ENCODE data around the gene PPP2R5D.

PPP2R5D gene

DNA sequence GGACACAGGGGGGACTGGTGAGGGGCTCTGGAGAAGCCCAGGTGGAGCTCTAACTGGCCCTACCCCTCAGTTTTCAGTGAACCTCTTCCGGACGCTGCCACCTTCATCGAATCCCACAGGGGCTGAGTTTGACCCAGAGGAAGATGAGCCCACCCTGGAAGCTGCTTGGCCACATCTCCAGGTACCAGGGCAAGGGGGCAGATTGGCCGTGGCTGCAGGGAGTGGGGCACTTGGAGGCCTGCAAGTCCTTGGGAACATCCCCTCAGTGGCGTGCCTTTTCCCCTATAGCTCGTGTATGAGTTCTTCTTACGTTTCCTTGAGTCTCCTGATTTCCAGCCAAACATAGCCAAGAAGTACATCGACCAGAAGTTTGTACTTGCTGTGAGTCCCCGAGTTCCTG is 22.8 kb downstream of the PPP2R5D start:
- no peak for TF ChIP-seq CTCF (IDR thresholded peaks at IDR 0.05; ENCODE audit: low read depth, low read length, missing control alignments)
- H3K4me3 ChIP-seq (ENCODE audit: low read depth, low read length) = no peak overlapping the region
- in situ Hi-C loops (cut with HindIII; ENCODE audit: low sequenced_read_pairs) = no loop called here
- no peak for DNase-seq (ENCODE audit: low read depth)

DNA sequence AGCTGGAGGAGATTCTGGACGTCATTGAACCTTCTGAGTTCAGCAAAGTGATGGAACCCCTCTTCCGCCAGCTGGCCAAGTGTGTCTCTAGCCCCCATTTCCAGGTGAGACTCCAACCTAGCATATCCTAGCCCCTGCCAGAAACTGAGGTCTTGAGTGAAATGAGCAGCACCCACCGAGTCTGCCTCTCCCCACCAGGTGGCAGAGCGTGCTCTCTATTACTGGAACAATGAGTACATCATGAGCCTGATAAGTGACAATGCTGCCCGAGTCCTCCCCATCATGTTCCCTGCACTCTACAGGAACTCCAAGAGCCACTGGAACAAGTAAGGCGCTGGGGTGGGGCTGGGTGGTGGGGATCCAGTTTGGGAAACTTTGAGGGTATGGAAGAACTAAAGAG is 24.8 kb downstream of the PPP2R5D start:
- in situ Hi-C loops (cut with HindIII; ENCODE audit: low sequenced_read_pairs) = no loop called here
- peak; percentile 44 for TF ChIP-seq CTCF (IDR thresholded peaks at IDR 0.05; ENCODE audit: low read depth, low read length, missing control alignments)
- H3K4me3 ChIP-seq (ENCODE audit: low read depth, low read length) = no peak overlapping the region
- no peak for DNase-seq (ENCODE audit: low read depth)

- no peak overlapping the region for H3K4me3 ChIP-seq (ENCODE audit: low read depth, low read length)
- in situ Hi-C loops (cut with HindIII; ENCODE audit: low sequenced_read_pairs) = no loop called here
- TF ChIP-seq CTCF (IDR thresholded peaks at IDR 0.05; ENCODE audit: low read depth, low read length, missing control alignments) = no peak
- no peak for DNase-seq (ENCODE audit: low read depth)
Observed at GRCh38 chr6:43011207-43011606, 26.8 kb downstream of the PPP2R5D start.

GRCh38 chr6:43012364-43012763 is 28.0 kb downstream of the PPP2R5D start:
- in situ Hi-C loops (cut with HindIII; ENCODE audit: low sequenced_read_pairs) = no loop called here

DNA sequence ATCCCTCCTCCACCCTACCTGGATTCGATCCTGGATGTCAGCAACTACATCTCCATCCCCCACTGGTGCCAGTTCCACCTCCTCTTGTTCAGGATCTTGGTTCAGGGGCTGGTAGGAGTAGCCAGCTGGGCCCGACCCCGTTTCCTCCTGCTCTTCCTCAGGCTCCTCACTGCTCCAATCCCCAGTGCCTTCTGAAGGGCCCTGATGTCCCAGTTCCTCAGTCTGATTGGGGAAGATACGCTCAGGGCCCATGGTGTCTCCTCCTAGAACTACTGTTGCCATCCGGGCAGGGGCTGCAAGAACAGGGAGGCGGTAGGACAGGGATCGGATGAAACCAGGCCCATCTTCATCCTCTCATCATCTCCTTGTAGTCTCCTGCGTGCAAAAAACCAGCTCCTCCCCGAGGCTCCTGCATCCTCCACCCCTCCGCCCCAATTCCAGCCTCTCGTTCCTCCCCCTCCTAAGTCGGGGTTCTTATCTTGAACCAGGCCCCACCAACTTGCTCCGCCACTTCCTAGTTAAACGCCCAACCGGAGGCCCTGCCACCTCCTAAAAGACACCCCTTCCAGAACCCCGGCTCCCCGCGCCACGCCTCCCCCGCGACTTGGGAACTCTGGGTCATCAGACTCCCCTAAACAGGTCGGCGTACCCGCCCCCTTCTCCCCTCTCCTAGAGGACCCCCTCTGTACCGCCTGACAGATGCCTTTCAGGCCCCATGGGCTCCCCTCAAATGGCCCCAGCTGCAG is 28.9 kb downstream of the PPP2R5D start:
- no peak for TF ChIP-seq CTCF (IDR thresholded peaks at IDR 0.05; ENCODE audit: low read depth, low read length, missing control alignments)
- in situ Hi-C loops (cut with HindIII; ENCODE audit: low sequenced_read_pairs) = no loop called here
- DNase-seq (ENCODE audit: low read depth) = no peak

More at GRCh38 chr6:43012364-43012763, 28.0 kb downstream of the PPP2R5D start:
- no peak for TF ChIP-seq CTCF (IDR thresholded peaks at IDR 0.05; ENCODE audit: low read depth, low read length, missing control alignments)
- no peak overlapping the region for H3K4me3 ChIP-seq (ENCODE audit: low read depth, low read length)
- DNase-seq (ENCODE audit: low read depth) = no peak

DNA sequence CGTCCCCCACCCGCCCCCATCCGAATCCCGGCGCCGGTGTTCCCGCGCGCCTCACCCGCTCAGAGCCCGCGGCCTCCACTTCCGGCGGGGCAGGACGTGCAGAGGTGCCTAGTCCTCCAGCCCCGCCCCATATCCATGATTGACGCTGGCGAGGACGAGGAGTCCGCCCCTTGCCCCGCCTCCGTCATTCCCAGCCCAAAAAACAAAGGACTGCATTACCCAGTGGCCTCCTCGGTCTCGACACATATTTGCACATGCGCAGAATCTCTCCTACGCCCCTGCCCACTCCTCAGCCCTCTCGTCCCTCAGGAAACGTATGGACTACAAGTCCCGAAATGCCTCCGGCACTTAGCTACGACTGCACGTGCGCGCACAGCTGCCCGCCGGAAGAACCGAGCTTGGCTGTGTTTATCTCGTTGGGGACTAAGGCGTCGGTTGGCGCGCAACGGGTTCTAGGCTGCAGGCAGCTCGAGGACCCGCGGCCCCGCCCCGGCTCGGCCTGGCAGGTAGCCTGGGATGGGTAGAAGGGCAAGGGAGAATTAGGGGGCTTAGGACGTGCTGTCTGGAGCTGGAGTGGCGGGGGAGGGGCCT is 29.6 kb downstream of the PPP2R5D start, which contains the start of the genes KLHDC3 and MEA1:
KLHDC3 (plus strand) TSS at position 407 of the 591 bp plus-strand sequence. CDS start 2,944 bp downstream, outside the sequence.
MEA1 (minus strand) TSS at position 104 of the 591 bp plus-strand sequence. CDS start 133 bp downstream, outside the sequence.
- in situ Hi-C loops (cut with HindIII; ENCODE audit: low sequenced_read_pairs) = no loop called here
- DNase-seq (ENCODE audit: low read depth) = peak; percentile 100
- no peak for TF ChIP-seq CTCF (IDR thresholded peaks at IDR 0.05; ENCODE audit: low read depth, low read length, missing control alignments)
- peak within 1 kb of the TSS; percentile 78 for H3K4me3 ChIP-seq (ENCODE audit: low read depth, low read length)

More for the DNA sequence above, 28.9 kb downstream of the PPP2R5D start:
- H3K4me3 ChIP-seq (ENCODE audit: low read depth, low read length) = peak overlapping the region; percentile 78
